Measurements from ENCODE around the gene JAM3. TPM values are rescaled to one million over a fixed set of nuclear protein-coding genes. Genes with fewer than 3 reads are reported as not detected.
"Not testable (repeated sequence)": the region's sequence is repeated elsewhere in the genome, so short reads cannot be mapped to it uniquely, and the experiment has no call there.

Gene JAM3
- total RNA-seq, 1 experiment from 2014 or later: 1.6 TPM

GRCh38 chr11:134176284-134176683 lies 107.4 kb downstream of the JAM3 start:
- no peaks in the 10 kb centered on the region for H3K9me3 Mint-ChIP-seq (ENCODE audit: unreplicated experiment)
- H3K27ac Mint-ChIP-seq (ENCODE audit: low read depth, unreplicated experiment): no peak overlapping the region
- TF ChIP-seq, protein P1, sequence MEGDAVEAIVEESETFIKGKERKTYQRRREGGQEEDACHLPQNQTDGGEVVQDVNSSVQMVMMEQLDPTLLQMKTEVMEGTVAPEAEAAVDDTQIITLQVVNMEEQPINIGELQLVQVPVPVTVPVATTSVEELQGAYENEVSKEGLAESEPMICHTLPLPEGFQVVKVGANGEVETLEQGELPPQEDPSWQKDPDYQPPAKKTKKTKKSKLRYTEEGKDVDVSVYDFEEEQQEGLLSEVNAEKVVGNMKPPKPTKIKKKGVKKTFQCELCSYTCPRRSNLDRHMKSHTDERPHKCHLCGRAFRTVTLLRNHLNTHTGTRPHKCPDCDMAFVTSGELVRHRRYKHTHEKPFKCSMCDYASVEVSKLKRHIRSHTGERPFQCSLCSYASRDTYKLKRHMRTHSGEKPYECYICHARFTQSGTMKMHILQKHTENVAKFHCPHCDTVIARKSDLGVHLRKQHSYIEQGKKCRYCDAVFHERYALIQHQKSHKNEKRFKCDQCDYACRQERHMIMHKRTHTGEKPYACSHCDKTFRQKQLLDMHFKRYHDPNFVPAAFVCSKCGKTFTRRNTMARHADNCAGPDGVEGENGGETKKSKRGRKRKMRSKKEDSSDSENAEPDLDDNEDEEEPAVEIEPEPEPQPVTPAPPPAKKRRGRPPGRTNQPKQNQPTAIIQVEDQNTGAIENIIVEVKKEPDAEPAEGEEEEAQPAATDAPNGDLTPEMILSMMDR (IDR thresholded peaks at IDR 0.05; ENCODE audit: unreplicated experiment): no peak
- DNase-seq (ENCODE audit: unreplicated experiment): no peak
- peaks cover 61% of the 10 kb centered on the region for H3K36me3 Mint-ChIP-seq (ENCODE audit: insufficient read depth, unreplicated experiment)
- POLR2A ChIA-PET: no interaction called here
- no TSS peak for BruUV-seq (replicated peaks)
- H3K4me1 Mint-ChIP-seq (ENCODE audit: insufficient read depth, unreplicated experiment): no peaks in the 10 kb centered on the region
- CTCF ChIA-PET: no interaction called here
- H3K27me3 Mint-ChIP-seq (ENCODE audit: insufficient read depth, unreplicated experiment): no peaks in the 10 kb centered on the region
- H3K4me3 Mint-ChIP-seq (ENCODE audit: unreplicated experiment): no peak overlapping the region
- intact Hi-C loops (cut with micrococcal nuclease): no loop called here

GRCh38 chr11:134178032-134178674 lies 109.3 kb downstream of the JAM3 start:
- no peak overlapping the region for H3K4me3 Mint-ChIP-seq (ENCODE audit: unreplicated experiment)
- no TSS peak for BruUV-seq (replicated peaks)
- peaks cover 51% of the 10 kb centered on the region for H3K36me3 Mint-ChIP-seq (ENCODE audit: insufficient read depth, unreplicated experiment)
- no peaks in the 10 kb centered on the region for H3K27me3 Mint-ChIP-seq (ENCODE audit: insufficient read depth, unreplicated experiment)
- no peak for DNase-seq (ENCODE audit: unreplicated experiment)
- intact Hi-C loops (cut with micrococcal nuclease): no loop called here
- no peak overlapping the region for H3K27ac Mint-ChIP-seq (ENCODE audit: low read depth, unreplicated experiment)
- ChIA-PET POLR2A (no interaction called here), CTCF (no interaction called here)
- H3K4me1 Mint-ChIP-seq (ENCODE audit: insufficient read depth, unreplicated experiment): peaks cover 6% of the 10 kb centered on the region
- TF ChIP-seq, protein P1 (IDR thresholded peaks at IDR 0.05; ENCODE audit: unreplicated experiment): no peak
- no peaks in the 10 kb centered on the region for H3K9me3 Mint-ChIP-seq (ENCODE audit: unreplicated experiment)

DNA sequence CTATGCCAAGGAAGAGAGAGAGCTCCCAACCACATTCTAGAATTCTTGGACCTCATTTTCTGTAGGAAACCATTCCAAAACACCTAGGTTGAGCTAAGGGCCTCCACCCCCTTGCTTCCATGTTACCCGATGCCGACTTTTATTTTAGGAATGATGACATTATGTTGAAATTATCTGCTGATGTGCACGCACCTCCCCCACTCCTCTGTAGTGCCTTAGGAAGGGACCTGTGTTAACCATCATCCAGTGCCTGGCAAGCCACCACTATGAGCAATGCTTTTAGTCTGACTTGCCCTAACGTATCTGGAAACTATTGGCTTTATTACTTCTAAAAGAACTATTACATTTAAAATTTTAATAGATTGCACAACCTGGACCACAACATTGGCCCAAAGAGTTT lies 112.8 kb downstream of the JAM3 start:
- ChIA-PET CTCF (interaction anchor here (0.9 to 1.3 kb wide), 3 partner anchors 9 to 131 kb away, joined by 3 to 4 read pairs (median 3); no protein-coding TSS in a partner anchor), POLR2A (interaction anchor here (0.7 to 0.9 kb wide), 2 partner anchors 43 to 51 kb away, joined by 3 read pairs; partner anchors contain the start of gene VPS26B)
- H3K9me3 Mint-ChIP-seq (ENCODE audit: unreplicated experiment): no peaks in the 10 kb centered on the region
- intact Hi-C loops (cut with micrococcal nuclease): no loop called here
- TF ChIP-seq, protein P1 (IDR thresholded peaks at IDR 0.05; ENCODE audit: unreplicated experiment): no peak
- H3K4me3 Mint-ChIP-seq (ENCODE audit: unreplicated experiment): no peak overlapping the region
- H3K36me3 Mint-ChIP-seq (ENCODE audit: insufficient read depth, unreplicated experiment): peaks cover 40% of the 10 kb centered on the region
- BruUV-seq (replicated peaks): no TSS peak
- no peaks in the 10 kb centered on the region for H3K27me3 Mint-ChIP-seq (ENCODE audit: insufficient read depth, unreplicated experiment)
- H3K4me1 Mint-ChIP-seq (ENCODE audit: insufficient read depth, unreplicated experiment): peaks cover 6% of the 10 kb centered on the region
- H3K27ac Mint-ChIP-seq (ENCODE audit: low read depth, unreplicated experiment): peak overlapping the region; percentile 65
- peak; percentile 15 for DNase-seq (ENCODE audit: unreplicated experiment)

DNA sequence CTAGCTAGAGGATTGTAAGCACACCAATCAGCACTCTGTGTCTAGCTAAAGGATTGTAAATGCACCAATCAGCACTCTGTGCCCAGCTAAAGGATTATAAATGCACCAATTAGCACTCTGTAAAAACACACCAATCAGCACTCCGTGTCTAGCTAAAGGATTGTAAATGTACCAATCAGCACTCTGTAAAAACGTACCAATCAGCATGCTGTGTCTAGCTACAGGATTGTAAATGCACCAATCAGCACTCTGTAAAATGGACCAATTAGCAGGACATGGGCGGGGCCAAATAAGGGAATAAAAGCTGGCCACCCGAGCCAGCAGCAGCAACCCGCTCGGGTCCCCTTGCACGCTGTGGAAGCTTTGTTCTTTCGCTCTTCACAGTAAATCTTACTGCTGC lies 119.2 kb downstream of the JAM3 start:
- H3K9me3 Mint-ChIP-seq (ENCODE audit: unreplicated experiment); BruUV-seq (replicated peaks); H3K4me3 Mint-ChIP-seq (ENCODE audit: unreplicated experiment); H3K27me3 Mint-ChIP-seq (ENCODE audit: insufficient read depth, unreplicated experiment); H3K27ac Mint-ChIP-seq (ENCODE audit: low read depth, unreplicated experiment); POLR2A ChIA-PET; DNase-seq (ENCODE audit: unreplicated experiment); intact Hi-C loops (cut with micrococcal nuclease); H3K4me1 Mint-ChIP-seq (ENCODE audit: insufficient read depth, unreplicated experiment): not testable (repeated sequence)
- peaks cover 57% of the 10 kb centered on the region for H3K36me3 Mint-ChIP-seq (ENCODE audit: insufficient read depth, unreplicated experiment)
- CTCF ChIA-PET: interaction anchor here (0.7 to 1.6 kb wide), 5 partner anchors 12 to 138 kb away, joined by 3 to 5 read pairs (median 4); no protein-coding TSS in a partner anchor

Data from MCF 10A (cell line).